Mammary epithelial cell (primary cell): ENCODE measurements around the gene CASKIN1.

Experiments
- EZH2 ChIP-seq: IDR thresholded peaks from 2 replicates; pipeline ENCODE4 v1.6.1; 2012; ENCODE audit warnings: low read length, inconsistent platforms, borderline replicate concordance
- TF ChIP-seq, protein P1 (sequence below), 2 donors: IDR thresholded peaks in 1 of 2; conservative IDR thresholded peaks in 1 of 2; 2 replicates each; pipeline ENCODE4 v1.5.1; 2011 to 2012; ENCODE audit warnings: inconsistent platforms in 2 of 2, low read length in 2 of 2, mild to moderate bottlenecking in 2 of 2, control low read depth in 1 of 2, low read depth in 1 of 2; ENCODE audit not compliant: insufficient read depth in 1 of 2; ENCODE audit errors: extremely low read depth in 1 of 2

DNA sequence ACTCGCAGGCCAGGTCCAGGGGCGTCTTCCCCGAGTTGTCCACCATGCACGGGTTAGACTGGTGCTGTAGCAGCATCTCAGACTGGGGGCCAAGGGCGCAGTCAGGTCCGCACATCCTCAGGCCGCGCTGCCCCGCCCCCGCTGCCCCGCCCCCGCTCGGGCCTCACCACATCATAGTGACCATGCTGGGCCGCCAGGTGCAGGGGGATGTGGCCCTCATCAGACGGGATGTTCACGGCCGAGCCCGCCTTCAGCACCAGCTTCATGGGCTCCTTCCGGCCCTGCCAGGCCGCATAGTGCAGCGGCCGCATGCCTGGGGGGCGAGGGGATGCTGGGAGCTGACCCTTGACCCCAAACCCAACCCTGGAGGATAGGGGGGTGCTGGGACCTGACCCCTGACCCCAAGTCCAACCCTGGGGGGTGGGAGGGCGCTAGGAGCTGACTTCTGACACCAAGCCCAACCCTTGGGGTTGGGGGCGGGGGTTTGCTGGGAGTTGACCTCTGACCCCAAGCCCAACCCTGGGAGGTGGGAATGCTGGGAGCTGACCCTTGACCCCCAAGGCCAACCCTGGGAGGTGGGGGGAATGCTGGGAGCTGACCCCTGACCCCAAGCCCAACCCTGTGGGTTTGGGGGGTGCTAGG is 7.0 kb downstream of the CASKIN1 start:
- TF ChIP-seq, protein P1, sequence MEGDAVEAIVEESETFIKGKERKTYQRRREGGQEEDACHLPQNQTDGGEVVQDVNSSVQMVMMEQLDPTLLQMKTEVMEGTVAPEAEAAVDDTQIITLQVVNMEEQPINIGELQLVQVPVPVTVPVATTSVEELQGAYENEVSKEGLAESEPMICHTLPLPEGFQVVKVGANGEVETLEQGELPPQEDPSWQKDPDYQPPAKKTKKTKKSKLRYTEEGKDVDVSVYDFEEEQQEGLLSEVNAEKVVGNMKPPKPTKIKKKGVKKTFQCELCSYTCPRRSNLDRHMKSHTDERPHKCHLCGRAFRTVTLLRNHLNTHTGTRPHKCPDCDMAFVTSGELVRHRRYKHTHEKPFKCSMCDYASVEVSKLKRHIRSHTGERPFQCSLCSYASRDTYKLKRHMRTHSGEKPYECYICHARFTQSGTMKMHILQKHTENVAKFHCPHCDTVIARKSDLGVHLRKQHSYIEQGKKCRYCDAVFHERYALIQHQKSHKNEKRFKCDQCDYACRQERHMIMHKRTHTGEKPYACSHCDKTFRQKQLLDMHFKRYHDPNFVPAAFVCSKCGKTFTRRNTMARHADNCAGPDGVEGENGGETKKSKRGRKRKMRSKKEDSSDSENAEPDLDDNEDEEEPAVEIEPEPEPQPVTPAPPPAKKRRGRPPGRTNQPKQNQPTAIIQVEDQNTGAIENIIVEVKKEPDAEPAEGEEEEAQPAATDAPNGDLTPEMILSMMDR (conservative IDR thresholded peaks at IDR 0.05 in 1 of 2, IDR thresholded peaks at IDR 0.05 in 1 of 2; ENCODE audit: extremely low read depth in 1 of 2, insufficient read depth in 1 of 2, low read depth in 1 of 2, low read length in 2 of 2), result no peak
- no peak for TF ChIP-seq EZH2
